Measurements from ENCODE around the gene UNC80. TPM values are rescaled to one million over a fixed set of nuclear protein-coding genes. Genes with fewer than 3 reads are reported as not detected.

UNC80 gene
- total RNA-seq, 4 donors from 2014 or later = 0.02 to 0.62 (median 0.15) TPM; not detected in 1

DNA sequence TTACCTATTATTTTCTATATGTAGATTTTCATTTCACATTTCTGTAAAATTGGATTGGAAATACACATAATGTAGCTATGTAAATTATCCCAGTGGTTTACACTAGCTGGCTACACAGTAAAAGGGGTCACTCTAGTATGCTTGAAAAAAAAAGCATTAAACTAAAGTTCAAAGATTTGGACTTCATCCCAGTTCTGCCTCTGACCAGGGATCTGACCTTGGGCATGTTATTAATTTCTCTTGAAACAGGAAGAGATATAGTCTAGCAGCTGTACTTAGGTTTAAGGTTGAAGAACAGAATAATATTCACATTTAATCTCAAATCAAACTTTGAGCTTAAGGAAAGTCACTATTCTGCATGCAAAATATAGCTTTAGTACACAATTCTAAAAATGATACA, 166.3 kb downstream of the UNC80 start:
- no peak overlapping the region for H3K4me3 ChIP-seq (ENCODE audit: low read depth, poor library complexity, severe bottlenecking)
- DNase-seq (ENCODE audit: low spot score in 2 of 2) = no peak
- no peak for TF ChIP-seq POLR2A (IDR thresholded peaks at IDR 0.05)
- TF ChIP-seq, protein P1, sequence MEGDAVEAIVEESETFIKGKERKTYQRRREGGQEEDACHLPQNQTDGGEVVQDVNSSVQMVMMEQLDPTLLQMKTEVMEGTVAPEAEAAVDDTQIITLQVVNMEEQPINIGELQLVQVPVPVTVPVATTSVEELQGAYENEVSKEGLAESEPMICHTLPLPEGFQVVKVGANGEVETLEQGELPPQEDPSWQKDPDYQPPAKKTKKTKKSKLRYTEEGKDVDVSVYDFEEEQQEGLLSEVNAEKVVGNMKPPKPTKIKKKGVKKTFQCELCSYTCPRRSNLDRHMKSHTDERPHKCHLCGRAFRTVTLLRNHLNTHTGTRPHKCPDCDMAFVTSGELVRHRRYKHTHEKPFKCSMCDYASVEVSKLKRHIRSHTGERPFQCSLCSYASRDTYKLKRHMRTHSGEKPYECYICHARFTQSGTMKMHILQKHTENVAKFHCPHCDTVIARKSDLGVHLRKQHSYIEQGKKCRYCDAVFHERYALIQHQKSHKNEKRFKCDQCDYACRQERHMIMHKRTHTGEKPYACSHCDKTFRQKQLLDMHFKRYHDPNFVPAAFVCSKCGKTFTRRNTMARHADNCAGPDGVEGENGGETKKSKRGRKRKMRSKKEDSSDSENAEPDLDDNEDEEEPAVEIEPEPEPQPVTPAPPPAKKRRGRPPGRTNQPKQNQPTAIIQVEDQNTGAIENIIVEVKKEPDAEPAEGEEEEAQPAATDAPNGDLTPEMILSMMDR (IDR thresholded peaks at IDR 0.05) = no peak
- intact Hi-C loops (cut with DNase I; ENCODE audit: low total_unique reads) = no loop called here

DNA sequence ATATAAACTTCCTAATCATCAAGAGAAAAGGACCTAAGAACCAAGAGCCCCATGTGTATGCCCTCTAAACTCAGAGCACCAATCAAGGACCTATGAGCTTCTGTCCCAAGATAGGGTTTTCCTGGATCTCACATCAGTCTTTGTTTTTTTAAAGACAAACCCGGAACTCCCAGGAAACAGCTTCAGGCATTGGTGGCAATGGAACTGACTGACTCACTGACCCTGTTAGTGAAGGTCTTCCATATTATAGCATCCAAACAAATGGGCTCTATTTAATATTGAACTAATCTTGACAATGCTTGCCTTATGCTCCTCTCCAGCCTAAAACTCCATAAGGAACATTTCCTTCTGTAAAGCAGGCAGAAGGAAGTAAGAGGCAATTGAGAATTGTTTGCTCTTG, 167.3 kb downstream of the UNC80 start:
- intact Hi-C loops (cut with DNase I; ENCODE audit: low total_unique reads) = no loop called here
- 58 to 63% methylated on average over 1 of the region's 1 CpG for WGBS, 2 donors
- DNase-seq (ENCODE audit: low spot score in 2 of 2) = no peak
- TF ChIP-seq POLR2A (IDR thresholded peaks at IDR 0.05) = no peak
- TF ChIP-seq, protein P1 (IDR thresholded peaks at IDR 0.05) = no peak
- H3K4me3 ChIP-seq (ENCODE audit: low read depth, poor library complexity, severe bottlenecking) = no peak overlapping the region

DNA sequence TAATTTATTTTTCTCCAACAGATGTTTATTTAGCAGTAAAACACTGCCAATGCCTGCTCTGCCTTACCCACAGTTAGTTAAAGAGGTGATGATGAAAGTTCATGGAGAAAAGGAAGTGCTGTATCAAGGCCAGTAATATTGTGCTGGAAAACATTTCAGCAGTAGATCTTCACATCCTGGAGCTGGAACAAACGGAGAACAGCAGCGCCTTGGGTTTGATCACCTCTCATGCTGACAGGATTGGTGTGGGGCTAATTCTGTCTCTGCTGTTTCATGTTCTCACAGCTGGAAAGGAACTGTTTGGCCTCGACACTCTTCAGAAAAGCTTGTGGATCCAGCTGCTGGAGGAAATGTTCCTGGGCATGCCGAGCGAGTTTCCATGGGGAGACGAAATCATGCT, 169.3 kb downstream of the UNC80 start:
- intact Hi-C loops (cut with DNase I; ENCODE audit: low total_unique reads) = no loop called here
- WGBS, 2 donors = 64 to 73% methylated on average over 6 of the region's 6 CpGs
- no peak for DNase-seq (ENCODE audit: low spot score in 2 of 2)
- TF ChIP-seq, protein P1 (IDR thresholded peaks at IDR 0.05) = no peak
- TF ChIP-seq POLR2A (IDR thresholded peaks at IDR 0.05) = no peak
- no peak overlapping the region for H3K4me3 ChIP-seq (ENCODE audit: low read depth, poor library complexity, severe bottlenecking)

DNA sequence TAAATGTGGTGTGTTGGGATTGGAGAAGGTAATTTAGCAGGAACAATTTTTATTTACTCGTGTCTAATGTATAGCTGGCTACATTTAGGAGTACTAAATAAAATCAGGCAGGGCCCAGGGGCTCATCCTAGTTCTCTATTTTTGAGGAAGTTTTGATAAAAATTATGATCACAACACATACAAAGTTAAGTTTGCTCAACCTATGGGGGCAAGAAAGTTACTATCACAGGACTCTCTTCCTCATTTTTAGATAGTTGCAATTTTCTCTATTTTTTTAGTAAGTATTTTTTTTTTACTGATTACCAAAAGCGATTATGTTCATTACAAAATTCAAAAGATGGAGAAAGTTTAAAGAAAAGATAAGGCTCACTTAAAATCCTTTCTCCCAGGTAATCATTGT, 170.8 kb downstream of the UNC80 start:
- WGBS, 2 donors = 73 to 78% methylated on average over 2 of the region's 2 CpGs
- intact Hi-C loops (cut with DNase I; ENCODE audit: low total_unique reads) = no loop called here

DNA sequence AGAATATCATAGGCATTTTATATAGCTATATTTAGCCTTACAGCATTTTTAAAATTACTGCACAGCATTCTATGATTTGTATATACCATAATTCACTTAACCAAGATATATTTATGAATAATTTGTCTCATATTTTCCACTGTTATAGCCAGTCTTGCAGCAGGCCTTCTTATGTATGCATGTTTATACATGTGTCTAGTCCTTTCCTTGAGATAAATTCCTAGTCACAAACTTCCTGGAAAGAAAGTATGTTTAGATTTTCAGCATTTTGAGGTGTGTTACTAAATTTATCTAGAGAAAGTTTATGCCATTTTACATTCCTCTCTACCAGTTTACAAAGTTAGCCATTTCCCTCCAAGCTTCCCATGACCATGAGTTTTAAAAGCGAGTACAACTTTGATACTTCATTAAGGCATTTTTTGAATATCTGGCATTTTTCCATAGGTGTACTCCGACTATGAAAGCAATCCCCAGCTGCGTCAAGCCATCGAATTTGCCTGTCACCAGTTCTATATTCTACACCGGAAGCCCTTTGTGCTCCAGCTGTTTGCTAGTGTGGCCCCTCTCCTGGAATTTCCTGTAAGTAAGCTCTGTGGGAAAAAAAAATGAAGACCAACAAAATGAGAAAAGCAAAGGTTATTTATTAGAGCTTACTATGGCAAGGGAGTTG, 171.4 kb downstream of the UNC80 start:
- intact Hi-C loops (cut with DNase I; ENCODE audit: low total_unique reads) = no loop called here

More for the DNA sequence above, 170.8 kb downstream of the UNC80 start:
- TF ChIP-seq, protein P1 (IDR thresholded peaks at IDR 0.05) = no peak
- no peak for TF ChIP-seq POLR2A (IDR thresholded peaks at IDR 0.05)
- H3K4me3 ChIP-seq (ENCODE audit: low read depth, poor library complexity, severe bottlenecking) = no peak overlapping the region
- DNase-seq (ENCODE audit: low spot score in 2 of 2) = no peak

More for the DNA sequence above, 171.4 kb downstream of the UNC80 start:
- 31 to 41% methylated on average over 5 of the region's 5 CpGs for WGBS, 2 donors
- no peak for DNase-seq (ENCODE audit: low spot score in 2 of 2)
- TF ChIP-seq POLR2A (IDR thresholded peaks at IDR 0.05) = no peak
- TF ChIP-seq, protein P1 (IDR thresholded peaks at IDR 0.05) = no peak
- no peak overlapping the region for H3K4me3 ChIP-seq (ENCODE audit: low read depth, poor library complexity, severe bottlenecking)

All from lower leg skin (tissue), 4 donors.